Astrocyte (in vitro differentiated cells and primary cell): ENCODE results near the gene ANKRD33B.

ENCODE experiments used
- CTCF ChIP-seq: IDR thresholded peaks from 2 replicates; pipeline ENCODE4 v1.5.1; 2011; ENCODE audit warnings: low read depth, mild to moderate bottlenecking, inconsistent platforms, low read length, moderate library complexity; ENCODE audit not compliant: insufficient read depth
- EZH2 ChIP-seq: IDR thresholded peaks from 2 replicates; pipeline ENCODE4 v1.6.1; 2012; ENCODE audit warnings: mild to moderate bottlenecking, low read length, inconsistent platforms; ENCODE audit not compliant: insufficient read depth

GRCh38 chr5:10604975-10605374 is 41.1 kb downstream of the ANKRD33B start:
- no peak for TF ChIP-seq CTCF
- no peak for TF ChIP-seq EZH2
